B cell (primary cell): ENCODE data around the gene RNF207. TPM values are rescaled to one million over a fixed set of nuclear protein-coding genes. Genes with fewer than 3 reads are reported as not detected.

Experiments used
- ATAC-seq: fragments of 200-7000 bp; cut with Tn5 transposase; one replicate; pipeline ENCODE4 v1.10.0; 2021; ENCODE audit warnings: low read depth, mild to moderate bottlenecking, moderate number of reproducible peaks, moderate library complexity
- CTCF ChIA-PET: fragments of 350-600 bp; sonication (Branson Sonifier 250); formaldehyde crosslinking; loops from one replicate; lab custom pipeline; 2021; ENCODE audit warnings: antibody characterized with exemption, inconsistent platforms; lab: Charles Lee
- POLR2A ChIA-PET: fragments of 350-600 bp; sonication (Branson Sonifier 250); formaldehyde crosslinking; loops from one replicate; lab custom pipeline; 2021; ENCODE audit warnings: antibody characterized with exemption; lab: Charles Lee
- DNase-seq: peaks from one replicate; pipeline ENCODE4 v3.0.0; 2013
- H2AFZ ChIP-seq: 2 replicates; pipeline ENCODE4 v1.6.1; 2012; ENCODE audit warnings: mild to moderate bottlenecking, low read depth, low read length; ENCODE audit not compliant: insufficient read depth, poor library complexity, severe bottlenecking
- H3K27ac ChIP-seq, 2 donors: 1 replicate in 1 of 2; 2 replicates in 1 of 2; pipeline ENCODE4 v1.5.1; 2012 to 2013; ENCODE audit warnings: low read length in 2 of 2, mild to moderate bottlenecking in 2 of 2, moderate library complexity in 1 of 2
- H3K27me3 ChIP-seq, 4 experiments: fragments of 200-600 bp in 1 of 4; sonication (generic) in 1 of 4; replicated peaks in 1 of 4; 1 replicate in 2 of 4; 2 replicates in 2 of 4; pipeline versions ENCODE4 v1.6.1 to v1.7.0; 2013 to 2016; ENCODE audit warnings: low read length in 3 of 4, mild to moderate bottlenecking in 2 of 4, mixed read lengths in 1 of 4, moderate library complexity in 1 of 4; ENCODE audit not compliant: insufficient read depth in 4 of 4, control insufficient read depth in 3 of 4; ENCODE audit errors: control extremely low read depth in 1 of 4
- H3K36me3 ChIP-seq, 2 experiments: replicated peaks in 1 of 2; 1 replicate in 1 of 2; 2 replicates in 1 of 2; pipeline versions ENCODE4 v1.6.1 to v1.7.1; 2013; ENCODE audit warnings: low read length in 1 of 2; ENCODE audit not compliant: insufficient read depth in 2 of 2, control insufficient read depth in 1 of 2; ENCODE audit errors: control extremely low read depth in 1 of 2, extremely low read depth in 1 of 2
- H3K4me1 ChIP-seq, 2 donors: fragments of 200-600 bp in 1 of 2; sonication (generic) in 1 of 2; 1 replicate in 1 of 2; 2 replicates in 1 of 2; pipeline versions ENCODE4 v1.5.1 to v1.6.1; 2013 to 2017; ENCODE audit warnings: low read length in 2 of 2; ENCODE audit not compliant: control insufficient read depth in 2 of 2, insufficient read depth in 2 of 2
- H3K4me2 ChIP-seq: replicated peaks from 2 replicates; pipeline ENCODE3; 2012; ENCODE audit warnings: mild to moderate bottlenecking, low read depth, low read length; ENCODE audit not compliant: poor library complexity, severe bottlenecking
- H3K4me3 ChIP-seq, 5 experiments: fragments of 200-600 bp in 1 of 5; sonication (generic) in 1 of 5; 1 replicate in 3 of 5; 2 replicates in 2 of 5; pipeline versions ENCODE4 v1.5.1 to v1.7.0; 2011 to 2016; ENCODE audit warnings: low read length in 4 of 5, mild to moderate bottlenecking in 4 of 5, low read depth in 2 of 5, control low read depth in 1 of 5, moderate library complexity in 1 of 5; ENCODE audit not compliant: insufficient read depth in 1 of 5; ENCODE audit errors: control extremely low read depth in 1 of 5, extremely low read depth in 1 of 5
- H3K79me2 ChIP-seq: fragments of 200-600 bp; sonication (generic); one replicate; pipeline ENCODE4 v1.6.0; 2016; ENCODE audit warnings: low read length; ENCODE audit not compliant: control insufficient read depth, insufficient read depth
- H3K9ac ChIP-seq: fragments of 200-600 bp; sonication (generic); 2 replicates; pipeline ENCODE4 v1.6.1; 2017; ENCODE audit warnings: mild to moderate bottlenecking, low read length, moderate library complexity
- H3K9me3 ChIP-seq, 3 donors: one replicate each; pipeline versions ENCODE4 v1.6.1 to v1.7.1; 2013; ENCODE audit warnings: low read length in 2 of 3; ENCODE audit not compliant: control insufficient read depth in 2 of 3, insufficient read depth in 1 of 3; ENCODE audit errors: control extremely low read depth in 1 of 3
- H4K20me1 ChIP-seq: 2 replicates; pipeline ENCODE4 v1.6.0; 2012; ENCODE audit warnings: mild to moderate bottlenecking, low read length; ENCODE audit not compliant: insufficient read depth, control insufficient read depth, poor library complexity, severe bottlenecking
- H3K27ac Mint-ChIP-seq: one replicate; pipeline ENCODE4 v1.8.0; 2021; ENCODE audit warnings: mixed read lengths
- H3K27me3 Mint-ChIP-seq: one replicate; pipeline ENCODE4 v1.8.0; 2021; ENCODE audit warnings: mixed read lengths
- H3K4me1 Mint-ChIP-seq: one replicate; pipeline ENCODE4 v1.8.0; 2021; ENCODE audit warnings: mixed read lengths
- H3K4me3 Mint-ChIP-seq: one replicate; pipeline ENCODE4 v1.8.0; 2021; ENCODE audit warnings: mixed read lengths
- H3K9me3 Mint-ChIP-seq: one replicate; pipeline ENCODE4 v1.8.0; 2022; ENCODE audit warnings: mixed read lengths; ENCODE audit not compliant: insufficient read depth
- EZH2 ChIP-seq: IDR thresholded peaks from 2 replicates; pipeline ENCODE4 v1.6.1; 2012; ENCODE audit warnings: borderline replicate concordance, low read depth, mild to moderate bottlenecking, moderate library complexity, low read length; ENCODE audit not compliant: insufficient read depth, poor library complexity, severe bottlenecking
- WGBS: methylation state at CpG from one replicate; pipeline ENCODE4 v1.1.5; 2013; ENCODE audit warnings: missing lambda C conversion rate; ENCODE audit not compliant: insufficient coverage; 5-methylcytosine and 5-hydroxymethylcytosine counted together
- intact Hi-C: fragments of 100-400 bp; cut with micrococcal nuclease; formaldehyde crosslinking; loops from one replicate; pipeline ENCODE4 v1.10.0; 2022
- polyA plus RNA-seq: library from polyadenylated mRNA; depleted of rRNA; stranded (reverse); fragments of >200 nt; gene quantifications from 2 replicates; pipeline ENCODE4 v1.2.3, GENCODE V29; 2012
- total RNA-seq, 2 donors: library from RNA; stranded (reverse); fragments of 120-200 nt in 1 of 2; gene quantifications; 1 replicate in 1 of 2; 2 replicates in 1 of 2; pipeline versions ENCODE4 v1.2.3 to v1.2.4, GENCODE V29; 2013 to 2022
- TF ChIP-seq, protein P1 (sequence below): fragments of 200-600 bp; IDR thresholded peaks from one replicate; pipeline ENCODE4 v1.8.0; 2022; ENCODE audit warnings: antibody characterized with exemption, mild to moderate bottlenecking

RNF207 gene
- total and polyA plus RNA-seq, 2 donors (not counting 1 experiment from before 2014, with no cell fraction given), result 1.5 to 6.8 TPM

DNA sequence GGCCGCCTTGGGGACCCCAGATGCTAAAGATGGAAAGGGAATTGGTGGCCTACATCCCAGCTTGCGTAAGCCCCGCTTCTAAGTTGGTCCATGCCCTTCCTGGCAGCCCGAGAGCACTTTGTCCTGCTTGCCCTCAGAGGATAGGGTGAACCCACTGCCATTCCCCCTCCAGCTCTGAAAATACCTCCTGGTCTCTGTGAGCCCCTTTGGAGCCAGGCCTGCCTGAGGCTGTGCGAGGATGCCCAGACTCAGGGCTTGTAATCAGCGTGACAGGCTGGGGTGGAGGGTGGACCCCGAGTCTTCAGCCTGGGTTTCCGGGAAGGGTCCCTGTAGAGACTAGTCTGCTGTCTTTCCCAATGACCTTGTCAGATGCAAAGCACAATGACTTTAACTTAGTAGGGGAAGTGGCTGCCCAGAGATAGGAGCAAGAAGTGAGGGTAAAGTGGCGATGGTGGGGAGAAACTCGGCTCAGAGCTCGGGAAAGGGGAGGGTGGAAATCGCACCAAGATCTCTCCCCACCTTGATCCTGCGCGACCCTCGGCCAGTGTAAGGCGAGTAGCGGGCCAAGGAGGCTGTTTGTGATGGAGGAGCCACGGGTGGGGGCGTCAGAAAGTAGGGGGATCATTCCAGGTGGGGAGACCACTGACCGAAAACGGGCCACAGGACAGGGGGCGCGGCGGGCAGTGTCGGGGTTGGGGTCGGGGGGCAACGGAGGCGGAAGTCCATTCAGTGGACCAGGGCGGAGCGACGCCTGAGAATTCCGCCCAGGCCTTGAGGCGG lies 35.4 kb downstream of the RNF207 start:
- no peaks in the 10 kb centered on the region for H3K9me3 Mint-ChIP-seq
- POLR2A ChIA-PET, result interaction anchor here (0.6 kb wide), 1 partner anchor 17 kb away, joined by 3 read pairs; no protein-coding TSS in a partner anchor
- no peaks in the 10 kb centered on the region for H3K36me3 ChIP-seq
- ATAC-seq (no peak), DNase-seq (no peak)
- H3K4me3 ChIP-seq, result no peak overlapping the region
- H3K27me3 Mint-ChIP-seq, result peaks cover 32% of the 10 kb centered on the region
- H3K9ac ChIP-seq, result no peak overlapping the region
- H2AFZ ChIP-seq, result no peak overlapping the region
- 15% methylated on average over 29 of the region's 33 CpGs for WGBS
- peak overlapping the region; percentile 52 for H3K4me2 ChIP-seq
- no peaks in the 10 kb centered on the region for H3K79me2 ChIP-seq
- H3K4me3 Mint-ChIP-seq, result peak overlapping the region; percentile 24
- no peak overlapping the region for H3K27ac ChIP-seq
- intact Hi-C loops, result no loop called here
- H3K27ac Mint-ChIP-seq, result no peak overlapping the region
- TF ChIP-seq, protein P1, sequence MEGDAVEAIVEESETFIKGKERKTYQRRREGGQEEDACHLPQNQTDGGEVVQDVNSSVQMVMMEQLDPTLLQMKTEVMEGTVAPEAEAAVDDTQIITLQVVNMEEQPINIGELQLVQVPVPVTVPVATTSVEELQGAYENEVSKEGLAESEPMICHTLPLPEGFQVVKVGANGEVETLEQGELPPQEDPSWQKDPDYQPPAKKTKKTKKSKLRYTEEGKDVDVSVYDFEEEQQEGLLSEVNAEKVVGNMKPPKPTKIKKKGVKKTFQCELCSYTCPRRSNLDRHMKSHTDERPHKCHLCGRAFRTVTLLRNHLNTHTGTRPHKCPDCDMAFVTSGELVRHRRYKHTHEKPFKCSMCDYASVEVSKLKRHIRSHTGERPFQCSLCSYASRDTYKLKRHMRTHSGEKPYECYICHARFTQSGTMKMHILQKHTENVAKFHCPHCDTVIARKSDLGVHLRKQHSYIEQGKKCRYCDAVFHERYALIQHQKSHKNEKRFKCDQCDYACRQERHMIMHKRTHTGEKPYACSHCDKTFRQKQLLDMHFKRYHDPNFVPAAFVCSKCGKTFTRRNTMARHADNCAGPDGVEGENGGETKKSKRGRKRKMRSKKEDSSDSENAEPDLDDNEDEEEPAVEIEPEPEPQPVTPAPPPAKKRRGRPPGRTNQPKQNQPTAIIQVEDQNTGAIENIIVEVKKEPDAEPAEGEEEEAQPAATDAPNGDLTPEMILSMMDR, result no peak
- no peak for TF ChIP-seq EZH2
- CTCF ChIA-PET, result no interaction called here
- H3K4me1 Mint-ChIP-seq, result peaks cover 8% of the 10 kb centered on the region
- H3K27me3 ChIP-seq, result peaks cover 0 to 66% (median 41%) of the 10 kb centered on the region in 4 experiments
- H4K20me1 ChIP-seq, result peaks cover 6% of the 10 kb centered on the region
- peaks cover 0 to 29% (median 0%) of the 10 kb centered on the region in 3 donors for H3K9me3 ChIP-seq
- H3K4me1 ChIP-seq, result peaks cover 21 to 26% of the 10 kb centered on the region in 2 donors
